Endodermal cell (in vitro differentiated cells): ENCODE results near the gene B3GALNT1. TPM values are rescaled to one million over a fixed set of nuclear protein-coding genes. Genes with fewer than 3 reads are reported as not detected.

Experiments used
- DNase-seq: peaks from one replicate; pipeline ENCODE4 v3.0.0-alpha.2; 2017
- H3K27ac ChIP-seq: 2 replicates; pipeline ENCODE4 v1.5.1; 2013; ENCODE audit warnings: mild to moderate bottlenecking, low read depth, low read length, moderate library complexity
- H3K27me3 ChIP-seq: 2 replicates; pipeline ENCODE4 v1.6.1; 2013; ENCODE audit warnings: mild to moderate bottlenecking, low read length, moderate library complexity; ENCODE audit not compliant: insufficient read depth, control insufficient read depth, poor library complexity, severe bottlenecking
- H3K36me3 ChIP-seq: 2 replicates; pipeline ENCODE4 v1.7.0; 2013; ENCODE audit warnings: mild to moderate bottlenecking, low read length, moderate library complexity; ENCODE audit not compliant: control insufficient read depth, insufficient read depth
- H3K4me1 ChIP-seq: one replicate; pipeline ENCODE4 v1.7.0; 2013; ENCODE audit warnings: low read length; ENCODE audit not compliant: control insufficient read depth, insufficient read depth
- H3K4me3 ChIP-seq: 2 replicates; pipeline ENCODE4 v1.5.1; 2013; ENCODE audit warnings: mild to moderate bottlenecking, low read length, moderate library complexity
- H3K9ac ChIP-seq: 2 replicates; pipeline ENCODE4 v1.6.1; 2013; ENCODE audit warnings: mild to moderate bottlenecking, low read length, moderate library complexity; ENCODE audit not compliant: poor library complexity, severe bottlenecking; ENCODE audit errors: extremely low read depth
- H3K9me3 ChIP-seq: 2 replicates; pipeline ENCODE4 v1.6.1; 2013; ENCODE audit warnings: mild to moderate bottlenecking, low read length, moderate library complexity; ENCODE audit not compliant: control insufficient read depth
- H3K27ac Mint-ChIP-seq: 2 replicates; pipeline ENCODE4 v1.8.0; 2020; ENCODE audit warnings: mixed read lengths
- H3K27me3 Mint-ChIP-seq: 2 replicates; pipeline ENCODE4 v1.8.0; 2021; ENCODE audit warnings: mild to moderate bottlenecking, mixed read lengths; ENCODE audit not compliant: insufficient read depth
- H3K36me3 Mint-ChIP-seq: 2 replicates; pipeline ENCODE4 v1.8.0; 2020; ENCODE audit warnings: low read depth, mixed read lengths
- H3K4me1 Mint-ChIP-seq: 2 replicates; pipeline ENCODE4 v1.8.0; 2020; ENCODE audit warnings: mixed read lengths
- H3K4me3 Mint-ChIP-seq: 2 replicates; pipeline ENCODE4 v1.8.0; 2020; ENCODE audit warnings: mild to moderate bottlenecking, moderate library complexity, mixed read lengths
- H3K9me3 Mint-ChIP-seq: 2 replicates; pipeline ENCODE4 v1.8.0; 2020; ENCODE audit warnings: mild to moderate bottlenecking, mixed read lengths
- WGBS, 2 experiments: methylation state at CpG; one replicate each; pipeline versions ENCODE4 v1.1.5 to v1.1.7; 2013; ENCODE audit warnings: missing lambda C conversion rate in 2 of 2, mixed read lengths in 1 of 2; ENCODE audit not compliant: insufficient coverage in 1 of 2, insufficient read length in 1 of 2; 5-methylcytosine and 5-hydroxymethylcytosine counted together
- long read RNA-seq, 4 experiments: library from polyadenylated mRNA in 2 of 4; library from RNA in 1 of 4; library from capped mRNA in 1 of 4; stranded (forward) in 3 of 4; unstranded in 1 of 4; transcript quantifications; one replicate each; pipeline ENCODE4 v2.0.0, GENCODE V29; 2020 to 2021; ENCODE audit warnings: inconsistent platforms in 1 of 4
- polyA plus RNA-seq, 2 experiments: library from polyadenylated mRNA; stranded (reverse); fragments of 50-300 nt; gene quantifications; one replicate each; pipeline ENCODE4 v1.2.3, GENCODE V29; 2013
- total RNA-seq, 2 donors: library from RNA; stranded (reverse); fragmentation: NEBNext Ultra II Directional in 1 of 2; extraction: Animal tissue kit (Norgen Biotek cat#: 25700) in 1 of 2; gene quantifications; 2 replicates in 1 of 2; 3 replicates in 1 of 2; pipeline ENCODE4 v1.2.1, GENCODE V29; 2021
- TF ChIP-seq, protein P1 (sequence below): fragments of 200-600 bp; sonication (generic); conservative IDR thresholded peaks from 2 replicates; pipeline ENCODE4 v1.5.0; 2021; ENCODE audit warnings: antibody characterized with exemption, mild to moderate bottlenecking

Gene B3GALNT1, protein sequence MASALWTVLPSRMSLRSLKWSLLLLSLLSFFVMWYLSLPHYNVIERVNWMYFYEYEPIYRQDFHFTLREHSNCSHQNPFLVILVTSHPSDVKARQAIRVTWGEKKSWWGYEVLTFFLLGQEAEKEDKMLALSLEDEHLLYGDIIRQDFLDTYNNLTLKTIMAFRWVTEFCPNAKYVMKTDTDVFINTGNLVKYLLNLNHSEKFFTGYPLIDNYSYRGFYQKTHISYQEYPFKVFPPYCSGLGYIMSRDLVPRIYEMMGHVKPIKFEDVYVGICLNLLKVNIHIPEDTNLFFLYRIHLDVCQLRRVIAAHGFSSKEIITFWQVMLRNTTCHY
- 10 to 100 TPM; 23.1 to 24.7 TPM for total RNA-seq
- polyA plus RNA-seq (2013, experiment 1 of 2), result 16.2 TPM
- polyA plus RNA-seq (2013, experiment 2 of 2), result 13.7 TPM
- long read RNA-seq, experiment 1, transcript B3GALNT1-201 (5 exons, 3,313 nt), result major isoform, 5 of 17 reads
- long read RNA-seq, experiment 1, partial matches to known transcripts, result 1 of 17 reads
- long read RNA-seq, experiment 1, other reads (novel, unspliced or antisense), result 10 of 17 reads
- long read RNA-seq, experiment 2, transcript B3GALNT1-216 (6 exons, 554 nt), result minor isoform, 5 of 51 reads
- long read RNA-seq, experiment 2, transcript B3GALNT1-201 (5 exons, 3,313 nt), result major isoform, 24 of 51 reads
- long read RNA-seq, experiment 2, partial matches to known transcripts, result 1 of 51 reads
- long read RNA-seq, experiment 2, other reads (novel, unspliced or antisense), result 10 of 51 reads
- long read RNA-seq, experiment 3, transcript B3GALNT1-201 (5 exons, 3,313 nt), result major isoform, 86 of 193 reads
- long read RNA-seq, experiment 3, transcript B3GALNT1-214 (6 exons, 714 nt), result minor isoform, 9 of 193 reads
- long read RNA-seq, experiment 3, transcript B3GALNT1-216 (6 exons, 554 nt), result minor isoform, 11 of 193 reads
- long read RNA-seq, experiment 3, transcript B3GALNT1-212 (5 exons, 1,660 nt), result minor isoform, 25 of 193 reads
- long read RNA-seq, experiment 3, partial matches to known transcripts, result 8 of 193 reads
- long read RNA-seq, experiment 3, other reads (novel, unspliced or antisense), result 32 of 193 reads
- long read RNA-seq, experiment 4, transcript B3GALNT1-201 (5 exons, 3,313 nt), result major isoform, 6 of 19 reads
- long read RNA-seq, experiment 4, partial matches to known transcripts, result 1 of 19 reads
- long read RNA-seq, experiment 4, other reads (novel, unspliced or antisense), result 8 of 19 reads

DNA sequence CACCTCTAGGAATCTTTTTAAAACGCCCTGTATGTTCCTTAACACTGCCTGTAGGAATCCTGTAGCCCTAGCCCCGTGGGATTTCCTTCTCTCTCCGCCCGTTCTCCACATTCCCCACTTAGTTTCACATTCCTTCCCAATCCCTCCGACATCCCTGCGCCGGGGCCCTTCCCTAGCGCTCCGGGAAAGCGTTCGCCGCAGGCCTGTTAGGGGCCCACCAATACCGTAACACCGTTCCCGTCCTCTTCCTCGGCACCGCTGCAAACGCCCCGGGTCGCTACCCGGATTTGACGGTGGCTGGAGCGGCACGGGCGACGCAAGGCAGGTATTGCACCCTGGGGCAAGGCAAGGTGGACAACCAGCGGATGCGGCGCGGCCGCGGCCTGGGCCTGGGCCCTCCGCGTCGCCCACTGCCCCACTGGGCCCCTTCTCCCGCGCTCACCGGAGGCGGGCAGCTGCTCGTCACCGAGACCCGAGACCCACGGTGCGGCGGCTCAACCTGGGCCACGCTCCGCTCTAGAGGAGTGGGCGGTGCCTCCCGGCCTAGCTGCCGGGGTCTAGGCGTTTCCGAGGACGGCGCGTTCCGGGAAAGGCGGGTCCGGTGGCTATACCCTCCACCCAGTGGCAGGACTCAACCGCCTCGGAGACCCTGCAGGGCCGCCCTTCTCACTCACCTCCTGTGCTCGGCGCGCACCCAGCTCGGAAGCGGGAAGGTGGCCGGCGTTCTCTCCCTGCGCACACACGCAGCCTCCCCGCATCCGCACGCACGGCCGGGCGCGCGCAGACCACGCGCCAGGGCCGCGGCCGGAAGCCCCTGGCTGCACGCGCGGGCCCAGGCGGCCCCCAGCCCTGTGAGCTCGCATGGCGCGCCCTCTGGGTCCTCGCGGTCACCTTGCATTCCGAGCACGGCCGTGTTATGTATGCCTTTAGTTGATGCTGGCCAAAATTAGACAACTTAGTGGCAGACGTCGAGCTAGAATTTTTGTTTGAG lies at the start of gene B3GALNT1:
Gene B3GALNT1 (minus strand): TSS at position 789 of the 991 bp plus-strand sequence. CDS start 18,595 bp downstream, outside the sequence.
- Histone ChIP-seq H3K9ac (peak within 1 kb of the TSS; percentile 65), H3K4me3 (peak within 1 kb of the TSS; percentile 72), H3K27ac (no peak within 1 kb of the TSS), H3K9me3 (no peaks in the 10 kb centered on the region), H3K27me3 (peaks cover 22% of the 10 kb centered on the region), H3K36me3 (peaks cover 11% of the 10 kb centered on the region), H3K4me1 (no peaks in the 10 kb centered on the region)
- peaks cover 4% of the 10 kb centered on the region for H3K4me1 Mint-ChIP-seq
- H3K36me3 Mint-ChIP-seq, result peaks cover 30% of the 10 kb centered on the region
- no peaks in the 10 kb centered on the region for H3K9me3 Mint-ChIP-seq
- 10 to 11% methylated on average over 35 to 97 of the region's 97 CpGs for WGBS, 2 experiments
- H3K27ac Mint-ChIP-seq, result peak within 1 kb of the TSS; percentile 87
- DNase-seq, result peak; percentile 89
- peaks cover 10% of the 10 kb centered on the region for H3K27me3 Mint-ChIP-seq
- H3K4me3 Mint-ChIP-seq, result peak within 1 kb of the TSS; percentile 71
- TF ChIP-seq, protein P1, sequence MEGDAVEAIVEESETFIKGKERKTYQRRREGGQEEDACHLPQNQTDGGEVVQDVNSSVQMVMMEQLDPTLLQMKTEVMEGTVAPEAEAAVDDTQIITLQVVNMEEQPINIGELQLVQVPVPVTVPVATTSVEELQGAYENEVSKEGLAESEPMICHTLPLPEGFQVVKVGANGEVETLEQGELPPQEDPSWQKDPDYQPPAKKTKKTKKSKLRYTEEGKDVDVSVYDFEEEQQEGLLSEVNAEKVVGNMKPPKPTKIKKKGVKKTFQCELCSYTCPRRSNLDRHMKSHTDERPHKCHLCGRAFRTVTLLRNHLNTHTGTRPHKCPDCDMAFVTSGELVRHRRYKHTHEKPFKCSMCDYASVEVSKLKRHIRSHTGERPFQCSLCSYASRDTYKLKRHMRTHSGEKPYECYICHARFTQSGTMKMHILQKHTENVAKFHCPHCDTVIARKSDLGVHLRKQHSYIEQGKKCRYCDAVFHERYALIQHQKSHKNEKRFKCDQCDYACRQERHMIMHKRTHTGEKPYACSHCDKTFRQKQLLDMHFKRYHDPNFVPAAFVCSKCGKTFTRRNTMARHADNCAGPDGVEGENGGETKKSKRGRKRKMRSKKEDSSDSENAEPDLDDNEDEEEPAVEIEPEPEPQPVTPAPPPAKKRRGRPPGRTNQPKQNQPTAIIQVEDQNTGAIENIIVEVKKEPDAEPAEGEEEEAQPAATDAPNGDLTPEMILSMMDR, result no peak

DNA sequence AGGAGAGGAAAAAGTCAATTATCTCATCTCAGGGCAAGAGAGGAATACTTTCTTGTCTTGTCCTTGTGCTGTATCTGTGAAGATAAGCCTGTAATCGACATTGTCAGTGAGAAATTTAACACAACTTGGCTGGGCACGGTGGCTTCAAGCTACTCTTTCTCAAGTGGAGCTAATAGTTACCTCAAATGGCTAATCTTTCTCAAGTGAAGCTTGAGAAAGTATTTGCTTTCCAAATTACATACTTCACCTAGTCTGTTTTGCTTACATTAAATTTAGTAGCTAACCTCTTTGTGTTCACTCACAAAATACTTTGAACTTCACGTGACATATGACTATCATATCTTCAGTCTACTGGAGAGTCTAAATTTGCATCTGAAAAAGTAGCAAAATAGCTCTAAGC lies 48.3 kb upstream of the B3GALNT1 start:
- H3K4me3 Mint-ChIP-seq, result no peak overlapping the region
- Histone ChIP-seq H3K9me3 (no peaks in the 10 kb centered on the region), H3K4me3 (no peak overlapping the region), H3K27ac (no peak overlapping the region), H3K4me1 (peaks cover 2% of the 10 kb centered on the region), H3K9ac (no peak overlapping the region), H3K36me3 (no peaks in the 10 kb centered on the region), H3K27me3 (no peaks in the 10 kb centered on the region)
- H3K4me1 Mint-ChIP-seq, result peaks cover 16% of the 10 kb centered on the region
- WGBS, 2 experiments, result 84 to 91% methylated on average over 3 of the region's 3 CpGs
- TF ChIP-seq, protein P1, result no peak
- no peak for DNase-seq
- no peaks in the 10 kb centered on the region for H3K36me3 Mint-ChIP-seq
- H3K27me3 Mint-ChIP-seq, result no peaks in the 10 kb centered on the region
- no peaks in the 10 kb centered on the region for H3K9me3 Mint-ChIP-seq
- H3K27ac Mint-ChIP-seq, result no peak overlapping the region
